Activated naive CD8-positive, alpha-beta T cell treated with anti-CD3 and anti-CD28 coated beads, Interleukin-2, amount 50 U/mL, for 16 hours (primary cell): ENCODE data around the gene LZTFL1.

ENCODE experiments used
- DNase-seq: peaks from one replicate; pipeline ENCODE4 v3.0.0-alpha.2; 2020; ENCODE audit warnings: low read depth, low spot score

The LZTFL1 gene

GRCh38 chr3:45841757-45842491 is at the start of gene LZTFL1:
Gene LZTFL1, minus strand, starts transcription at chr3:45842119. Its CDS starts 128 bp downstream, at chr3:45841991.
- peak; percentile 78 for DNase-seq

GRCh38 chr3:45890405-45890804 is 48.5 kb upstream of the LZTFL1 start:
- DNase-seq = no peak

- DNase-seq = no peak
These were observed 47.4 kb upstream of the LZTFL1 start for GRCh38 chr3:45889337-45889736.

GRCh38 chr3:45887759-45888511 is 46.0 kb upstream of the LZTFL1 start:
- DNase-seq = no peak

GRCh38 chr3:45887285-45887684 is 45.4 kb upstream of the LZTFL1 start:
- no peak for DNase-seq

GRCh38 chr3:45885979-45886705 is 44.2 kb upstream of the LZTFL1 start, which contains the start of gene CCR9:
Gene CCR9, plus strand, starts transcription at chr3:45886543. Its CDS starts 8,391 bp downstream, at chr3:45894934.
- no peak for DNase-seq

- no peak for DNase-seq
These were observed 42.7 kb upstream of the LZTFL1 start for GRCh38 chr3:45884368-45885201.

GRCh38 chr3:45881078-45882022 is 39.4 kb upstream of the LZTFL1 start:
- peak; percentile 20 for DNase-seq

- DNase-seq = no peak
These were observed 38.8 kb upstream of the LZTFL1 start for GRCh38 chr3:45880725-45881077.

DNA sequence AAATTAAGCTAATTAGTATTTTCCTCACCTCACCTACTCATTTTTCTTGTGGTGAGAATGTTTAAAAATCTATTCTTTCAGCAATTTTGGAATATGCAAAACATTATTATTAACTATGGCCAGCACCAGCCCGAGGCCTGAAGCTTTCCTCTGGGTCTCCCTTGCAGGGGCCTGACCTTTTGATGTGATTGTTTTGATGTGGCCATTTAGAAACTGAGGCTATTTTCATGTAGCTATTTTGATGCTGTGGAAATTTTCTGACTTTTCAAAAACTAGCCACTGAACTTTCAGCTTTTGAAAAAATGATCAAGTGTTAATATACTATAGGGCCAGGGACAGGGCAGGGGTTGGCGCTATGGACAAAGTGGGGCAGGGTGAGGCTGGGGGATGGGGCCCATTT is 36.2 kb upstream of the LZTFL1 start:
- no peak for DNase-seq

GRCh38 chr3:45874677-45875346 is 32.9 kb upstream of the LZTFL1 start:
- DNase-seq = no peak

DNA sequence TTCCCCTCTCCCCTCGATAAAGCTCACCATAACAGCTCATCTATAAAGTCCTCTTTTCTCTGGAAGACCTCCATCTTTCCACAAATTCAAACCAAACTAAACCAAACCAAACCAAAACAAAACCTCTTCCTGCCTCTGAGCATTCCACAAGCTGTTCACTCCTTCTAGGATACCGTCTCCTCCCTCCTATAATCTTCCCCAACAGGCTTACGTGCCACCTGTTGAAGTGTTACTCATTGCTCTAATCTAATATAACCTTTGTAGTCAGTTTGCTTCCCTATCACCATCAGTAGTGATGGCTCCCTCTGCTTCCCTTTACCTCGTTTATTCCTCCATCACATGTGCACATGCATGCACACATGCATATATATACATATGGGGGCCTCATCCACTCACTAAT is 31.7 kb upstream of the LZTFL1 start:
- no peak for DNase-seq

DNA sequence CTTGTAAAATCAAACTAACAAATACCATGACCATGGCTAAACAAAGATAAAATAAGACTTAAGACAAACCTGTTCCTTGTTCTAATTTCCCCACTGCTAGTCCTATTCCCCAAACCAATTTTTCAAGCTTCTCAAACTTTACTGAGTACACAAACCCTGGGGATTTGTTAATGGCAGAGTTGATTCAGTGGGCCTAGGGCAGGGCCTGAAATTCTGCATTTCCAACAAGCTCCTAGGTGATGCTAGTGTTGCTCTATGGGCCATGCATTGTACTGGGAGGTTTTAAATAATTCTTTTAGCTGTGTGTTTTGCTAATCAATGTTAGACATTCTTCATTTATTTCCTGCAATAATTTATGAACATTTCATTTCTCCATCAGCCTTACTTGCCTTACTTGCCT is 31.1 kb upstream of the LZTFL1 start:
- DNase-seq = no peak

- DNase-seq = no peak
These were observed 30.6 kb upstream of the LZTFL1 start for GRCh38 chr3:45872569-45872968.

GRCh38 chr3:45871780-45872179 is 29.9 kb upstream of the LZTFL1 start:
- no peak for DNase-seq

DNA sequence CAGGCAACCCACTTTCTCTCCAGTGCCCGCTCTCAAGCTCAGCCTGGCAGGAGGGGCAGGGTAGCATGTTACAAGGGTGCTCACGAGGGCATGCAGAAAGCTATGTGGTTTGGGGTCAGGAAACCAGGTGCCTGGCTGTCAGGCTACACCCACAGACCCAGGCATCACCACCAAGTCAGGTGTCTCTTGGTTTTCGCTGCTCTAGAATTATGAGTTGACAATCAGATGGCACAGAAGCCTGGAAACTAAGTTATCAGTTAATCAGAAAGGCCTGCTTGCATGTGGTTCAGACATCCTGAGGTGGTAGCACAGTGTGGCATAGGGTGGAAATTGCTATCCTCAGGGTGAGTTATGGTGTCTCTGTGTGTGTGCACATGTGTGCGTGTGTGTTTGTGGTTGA is 28.2 kb upstream of the LZTFL1 start:
- DNase-seq = peak; percentile 2

GRCh38 chr3:45869638-45870037 is 27.7 kb upstream of the LZTFL1 start:
- DNase-seq = no peak

DNA sequence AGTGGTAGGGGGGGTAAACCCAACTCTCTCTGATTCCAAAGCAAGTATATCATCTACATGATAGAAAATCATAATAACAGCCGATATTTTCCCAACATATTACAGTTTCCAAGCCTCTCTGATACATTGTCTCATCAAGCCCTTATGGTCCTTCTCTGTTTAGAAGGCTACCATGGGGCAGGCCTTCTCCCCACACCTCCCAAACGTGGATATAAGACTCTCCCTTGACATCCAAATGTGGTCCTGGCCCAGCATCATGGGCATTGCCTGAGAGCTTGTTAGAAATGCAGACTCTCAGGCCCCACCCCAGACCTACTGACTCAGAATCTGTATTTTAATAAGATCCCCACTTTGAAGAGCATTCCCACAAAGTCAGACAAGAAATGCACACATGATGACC is 26.7 kb upstream of the LZTFL1 start:
- DNase-seq = no peak

DNA sequence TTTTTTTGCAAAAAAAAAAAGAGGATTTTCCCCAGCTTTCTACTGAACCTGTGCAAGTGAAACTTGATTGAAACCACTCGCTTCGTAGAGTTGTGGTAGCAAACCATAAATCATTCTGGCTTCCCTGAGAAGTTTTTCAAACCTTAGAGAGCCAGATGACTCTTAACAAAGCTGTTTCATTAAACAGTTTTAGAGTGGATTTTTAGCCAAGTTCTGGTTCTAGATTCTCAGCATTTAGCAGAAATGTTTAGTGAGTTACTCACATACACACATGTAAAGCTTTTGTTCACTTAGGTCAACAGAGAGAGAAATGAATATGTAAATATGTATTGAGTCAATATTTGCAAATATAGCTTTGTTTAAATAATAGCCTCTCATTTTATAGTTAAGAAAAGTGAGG is 26.3 kb upstream of the LZTFL1 start:
- DNase-seq = no peak

DNA sequence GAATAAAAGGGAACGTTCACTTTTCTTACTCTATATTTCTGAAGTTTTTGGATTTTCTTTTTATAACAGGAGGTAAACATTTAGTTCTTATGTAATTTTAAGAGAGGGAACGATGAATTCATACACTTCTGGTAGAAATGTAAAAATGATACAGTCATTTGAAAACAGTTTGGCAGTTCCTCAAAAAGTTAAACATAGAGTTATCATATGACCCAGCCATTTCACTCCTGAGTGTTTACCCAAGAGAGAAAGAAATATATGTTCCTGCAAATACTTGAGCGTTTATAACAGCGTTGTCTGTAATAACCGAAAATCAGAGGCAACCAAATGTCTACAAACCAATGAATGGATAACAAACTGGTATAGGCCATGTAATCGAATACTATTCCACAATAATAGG is 23.6 kb upstream of the LZTFL1 start:
- no peak for DNase-seq
